Measurements from ENCODE around the gene GIPC3.

The GIPC3 gene

DNA sequence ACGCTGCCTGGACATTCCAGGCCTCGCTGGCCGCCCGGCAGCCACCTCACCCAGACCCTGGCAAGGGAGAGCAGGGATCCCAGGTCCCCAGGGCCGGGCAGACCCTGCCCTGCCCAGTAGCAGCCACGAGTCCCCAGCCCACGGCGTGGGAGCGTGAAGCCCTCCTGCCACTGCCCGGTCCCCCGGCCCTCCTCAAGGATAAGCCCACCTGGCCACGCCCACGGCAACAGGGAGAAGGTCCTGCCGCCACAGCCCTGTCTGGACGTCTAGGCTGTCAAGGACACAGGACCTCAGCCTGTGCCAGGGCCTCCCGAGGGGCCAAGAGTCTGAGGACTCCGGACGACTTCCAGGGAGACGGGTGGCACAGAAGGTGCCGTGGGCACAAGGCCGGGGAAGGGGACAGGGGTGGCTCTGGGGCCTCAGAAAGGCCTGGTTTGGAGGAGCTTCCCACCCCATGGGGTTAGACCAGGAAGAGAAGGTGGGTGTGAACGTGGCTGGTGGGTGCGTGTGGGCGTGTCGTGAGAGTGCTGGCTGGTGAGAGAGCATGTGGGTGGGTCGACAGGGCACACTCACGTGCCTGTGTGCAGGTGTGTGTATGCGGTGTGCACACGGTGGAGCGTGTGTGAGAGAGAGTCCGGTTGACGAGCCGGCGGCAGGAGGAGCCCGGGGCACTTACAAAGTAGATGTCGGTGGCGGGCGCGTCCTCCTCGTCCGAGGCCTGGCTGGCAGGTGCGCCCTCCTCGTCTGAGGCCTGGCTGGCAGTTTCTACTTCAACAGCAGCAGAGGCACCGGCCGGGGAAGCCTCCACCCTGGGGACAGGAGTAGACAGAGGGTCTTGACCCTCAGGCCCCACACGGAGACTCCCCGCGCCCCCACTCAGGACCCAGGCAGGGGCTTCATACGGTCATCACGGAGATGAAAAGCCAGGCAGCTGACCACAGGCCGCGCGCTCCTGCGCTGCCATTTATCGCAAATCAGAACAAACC, 53.2 kb downstream of the GIPC3 start:
- Histone ChIP-seq H3K36me3 (ENCODE audit: insufficient read depth, insufficient read length, low read length) (peaks cover 75% of the 10 kb centered on the region), H3K4me3 (ENCODE audit: insufficient read length, low read depth) (no peak overlapping the region), H3K9ac (ENCODE audit: insufficient read length, low read depth) (no peak overlapping the region), H3K4me1 (ENCODE audit: insufficient read depth, insufficient read length) (peaks cover 4% of the 10 kb centered on the region), H3K9me3 (ENCODE audit: insufficient read depth, low read length) (no peaks in the 10 kb centered on the region), H3K27me3 (ENCODE audit: insufficient read depth, insufficient read length) (no peaks in the 10 kb centered on the region)
- DNase-seq (ENCODE audit: low read depth, low spot score): no peak
- TF ChIP-seq YY1 (IDR thresholded peaks at IDR 0.05; ENCODE audit: insufficient read depth, insufficient read length) (no peak), ZNF274 (IDR thresholded peaks at IDR 0.05; ENCODE audit: low read depth, low read length) (no peak), SUZ12 (IDR thresholded peaks at IDR 0.05; ENCODE audit: extremely low read depth, insufficient read depth, insufficient read length) (no peak)

DNA sequence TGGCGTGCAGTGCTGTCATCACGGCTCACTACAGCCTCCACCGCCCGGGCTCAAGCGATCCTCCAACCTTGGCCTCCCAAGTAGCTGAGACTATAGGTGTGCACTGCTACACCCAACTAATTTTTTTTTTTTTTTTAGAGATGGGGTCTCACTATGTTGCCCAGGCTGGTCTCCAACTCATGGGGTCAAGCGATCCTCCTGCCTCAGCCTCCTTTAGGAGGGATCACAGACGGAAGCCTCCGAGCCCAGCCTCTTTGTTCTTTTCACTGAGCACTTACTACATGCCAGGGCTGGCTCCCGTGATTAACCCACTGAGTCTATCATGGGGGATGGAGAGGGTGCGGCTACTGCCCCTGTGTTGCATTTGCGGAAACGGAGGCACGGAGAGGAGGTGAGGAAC, 54.2 kb downstream of the GIPC3 start:
- Histone ChIP-seq H3K9me3 (ENCODE audit: insufficient read depth, low read length) (no peaks in the 10 kb centered on the region), H3K9ac (ENCODE audit: insufficient read length, low read depth) (no peak overlapping the region), H3K27me3 (ENCODE audit: insufficient read depth, insufficient read length) (no peaks in the 10 kb centered on the region), H3K4me3 (ENCODE audit: insufficient read length, low read depth) (no peak overlapping the region), H3K4me1 (ENCODE audit: insufficient read depth, insufficient read length) (peaks cover 12% of the 10 kb centered on the region), H3K36me3 (ENCODE audit: insufficient read depth, insufficient read length, low read length) (peaks cover 80% of the 10 kb centered on the region)
- no peak for DNase-seq (ENCODE audit: low read depth, low spot score)
- TF ChIP-seq YY1 (IDR thresholded peaks at IDR 0.05; ENCODE audit: insufficient read depth, insufficient read length): no peak
- TF ChIP-seq SUZ12 (IDR thresholded peaks at IDR 0.05; ENCODE audit: extremely low read depth, insufficient read depth, insufficient read length): no peak
- no peak for TF ChIP-seq ZNF274 (IDR thresholded peaks at IDR 0.05; ENCODE audit: low read depth, low read length)

DNA sequence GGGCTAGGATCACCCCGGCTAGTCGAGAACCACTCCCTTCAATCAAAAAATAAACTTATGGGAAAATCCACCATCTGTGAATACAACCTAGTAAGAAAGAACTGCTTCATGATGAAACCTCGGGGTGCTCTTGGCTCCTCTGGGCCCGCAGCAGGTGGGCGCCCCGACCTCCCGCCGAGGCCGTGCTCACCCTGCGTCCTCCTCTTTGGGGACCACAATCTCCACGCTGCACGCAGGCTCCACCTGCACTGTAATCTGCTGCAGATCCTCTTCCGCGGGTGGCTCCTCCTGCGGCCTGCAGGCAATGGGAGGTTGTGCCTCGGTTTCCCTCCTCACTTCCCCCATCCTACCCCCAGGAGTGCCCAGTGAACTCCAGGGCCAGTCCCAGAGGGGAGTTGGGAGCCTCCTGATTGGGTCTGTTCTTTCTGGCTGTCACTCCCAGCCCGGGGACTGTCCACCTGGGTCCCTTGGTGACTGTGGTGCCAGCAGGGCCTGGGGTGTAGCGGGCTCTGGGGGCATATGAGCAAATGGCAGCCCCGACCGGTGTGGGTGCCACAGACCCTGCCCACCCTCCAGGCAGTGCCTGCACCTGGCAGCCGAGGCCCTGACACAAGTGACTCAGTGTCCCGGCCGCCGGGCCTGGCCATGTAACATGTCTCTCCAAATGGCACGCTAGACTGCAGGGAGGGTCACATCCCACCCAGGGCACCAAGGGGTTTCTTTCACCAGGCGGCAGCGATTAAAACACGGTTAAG, 56.4 kb downstream of the GIPC3 start:
- TF ChIP-seq YY1 (IDR thresholded peaks at IDR 0.05; ENCODE audit: insufficient read depth, insufficient read length): no peak
- Histone ChIP-seq H3K4me1 (ENCODE audit: insufficient read depth, insufficient read length) (peaks cover 14% of the 10 kb centered on the region), H3K27me3 (ENCODE audit: insufficient read depth, insufficient read length) (no peaks in the 10 kb centered on the region), H3K36me3 (ENCODE audit: insufficient read depth, insufficient read length, low read length) (peaks cover 86% of the 10 kb centered on the region), H3K9ac (ENCODE audit: insufficient read length, low read depth) (no peak overlapping the region), H3K4me3 (ENCODE audit: insufficient read length, low read depth) (no peak overlapping the region), H3K9me3 (ENCODE audit: insufficient read depth, low read length) (no peaks in the 10 kb centered on the region)
- DNase-seq (ENCODE audit: low read depth, low spot score): no peak

DNA sequence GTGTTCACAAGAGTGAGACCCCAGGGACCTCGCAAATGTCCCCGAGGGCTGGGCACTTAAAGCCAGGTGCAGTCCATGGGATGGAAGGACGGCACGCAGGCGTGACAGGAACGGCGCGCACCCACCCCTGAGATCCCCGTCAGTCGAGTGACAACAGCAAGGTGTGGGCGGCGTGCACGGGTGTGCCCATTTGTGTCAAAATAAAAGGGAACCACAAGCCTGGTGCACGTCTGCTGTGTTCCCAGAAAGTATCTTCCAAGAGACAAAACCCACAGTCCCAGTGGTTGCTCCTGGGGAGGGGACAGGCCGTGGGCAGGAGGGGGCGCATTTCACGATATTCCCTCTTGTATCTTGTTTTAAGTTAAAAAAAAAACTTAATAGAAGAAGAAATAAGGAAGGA, 57.0 kb downstream of the GIPC3 start:
- Histone ChIP-seq H3K4me1 (ENCODE audit: insufficient read depth, insufficient read length) (peaks cover 14% of the 10 kb centered on the region), H3K27me3 (ENCODE audit: insufficient read depth, insufficient read length) (no peaks in the 10 kb centered on the region), H3K9me3 (ENCODE audit: insufficient read depth, low read length) (no peaks in the 10 kb centered on the region), H3K4me3 (ENCODE audit: insufficient read length, low read depth) (no peak overlapping the region), H3K9ac (ENCODE audit: insufficient read length, low read depth) (no peak overlapping the region), H3K36me3 (ENCODE audit: insufficient read depth, insufficient read length, low read length) (peaks cover 85% of the 10 kb centered on the region)
- TF ChIP-seq ZNF274 (IDR thresholded peaks at IDR 0.05; ENCODE audit: low read depth, low read length) (no peak), SUZ12 (IDR thresholded peaks at IDR 0.05; ENCODE audit: extremely low read depth, insufficient read depth, insufficient read length) (no peak), YY1 (IDR thresholded peaks at IDR 0.05; ENCODE audit: insufficient read depth, insufficient read length) (no peak)
- DNase-seq (ENCODE audit: low read depth, low spot score): no peak
